ENCODE data around the gene FLAD1.

The FLAD1 gene

DNA sequence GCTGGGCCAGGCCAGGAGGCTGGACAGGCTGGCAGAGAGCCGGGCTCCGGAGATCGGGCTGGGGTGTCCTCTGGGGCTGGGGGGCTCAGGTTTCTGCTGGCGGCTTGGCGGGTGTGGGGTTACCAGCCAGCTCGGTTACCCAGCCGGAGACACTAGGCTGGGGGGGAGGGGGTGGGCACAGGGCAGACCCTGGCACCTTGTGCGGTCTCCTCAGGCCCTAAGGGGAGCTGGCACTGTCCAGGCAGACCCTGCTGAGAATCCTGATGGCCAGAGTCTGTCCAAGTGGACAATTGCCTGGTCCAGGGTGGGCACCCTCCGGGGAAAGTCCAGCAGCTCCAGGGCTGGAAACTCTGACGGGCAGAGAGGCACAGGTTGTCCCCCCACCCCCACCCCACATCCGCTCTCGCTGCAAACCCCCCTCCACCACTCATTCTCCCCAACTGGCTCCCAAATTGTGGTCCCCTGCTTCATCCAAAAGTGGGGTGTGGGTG lies 26.1 kb downstream of the FLAD1 start:
- Histone ChIP-seq H3K9ac (ENCODE audit: low read depth in 1 of 2, low read length in 2 of 2) (peak overlapping the region; percentile 74 to 85), H3K4me1 (ENCODE audit: control insufficient read depth in 1 of 2, insufficient read depth in 2 of 2, low read length in 2 of 2) (peaks cover 77 to 91% of the 10 kb centered on the region in 2 donors), H3K27me3 (ENCODE audit: control insufficient read depth in 1 of 2, insufficient read depth in 2 of 2, low read length in 2 of 2) (no peaks in the 10 kb centered on the region), H3K27ac (ENCODE audit: low read depth, low read length) (peak overlapping the region; percentile 98), H3K9me3 (ENCODE audit: control insufficient read depth in 1 of 2, low read length in 2 of 2) (no peaks in the 10 kb centered on the region), H3K4me3 (ENCODE audit: low read depth in 1 of 2, low read length in 2 of 2) (peak overlapping the region; percentile 66 to 70), H3K36me3 (ENCODE audit: control insufficient read depth in 1 of 2, insufficient read depth in 2 of 2, low read length in 2 of 2) (peaks cover 5 to 11% of the 10 kb centered on the region in 2 donors)

DNA sequence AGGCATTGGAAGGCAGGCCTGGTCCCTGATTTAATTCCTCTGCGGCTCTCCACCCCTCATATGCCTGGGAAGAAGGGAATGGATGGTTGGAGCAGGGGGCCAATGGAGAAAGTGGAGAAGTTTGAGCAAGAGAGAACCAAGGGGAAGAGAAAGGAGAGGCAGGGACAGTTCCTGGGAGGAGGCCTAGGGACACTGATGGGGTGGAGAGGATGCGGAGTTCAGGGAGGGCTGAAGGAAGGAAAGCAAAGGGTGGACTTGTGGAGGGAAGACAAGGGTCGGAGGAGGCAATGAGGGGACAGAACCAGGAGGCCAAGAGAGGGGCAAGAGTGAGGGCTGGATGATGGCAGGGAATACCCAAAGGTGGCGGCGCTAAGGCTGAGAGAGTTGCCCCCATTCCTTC lies 26.6 kb downstream of the FLAD1 start:
- peak overlapping the region; percentile 66 to 70 for H3K4me3 ChIP-seq (ENCODE audit: low read depth in 1 of 2, low read length in 2 of 2)
- H3K9me3 ChIP-seq (ENCODE audit: control insufficient read depth in 1 of 2, low read length in 2 of 2) = no peaks in the 10 kb centered on the region
- H3K36me3 ChIP-seq (ENCODE audit: control insufficient read depth in 1 of 2, insufficient read depth in 2 of 2, low read length in 2 of 2) = peaks cover 10 to 16% of the 10 kb centered on the region in 2 donors
- H3K9ac ChIP-seq (ENCODE audit: low read depth in 1 of 2, low read length in 2 of 2) = peak overlapping the region; percentile 64 to 85
- H3K27ac ChIP-seq (ENCODE audit: low read depth, low read length) = peak overlapping the region; percentile 98
- no peaks in the 10 kb centered on the region for H3K27me3 ChIP-seq (ENCODE audit: control insufficient read depth in 1 of 2, insufficient read depth in 2 of 2, low read length in 2 of 2)
- peaks cover 77 to 91% of the 10 kb centered on the region in 2 donors for H3K4me1 ChIP-seq (ENCODE audit: control insufficient read depth in 1 of 2, insufficient read depth in 2 of 2, low read length in 2 of 2)

GRCh38 chr1:155010211-155010918 lies 27.2 kb downstream of the FLAD1 start:
- H3K4me1 ChIP-seq (ENCODE audit: control insufficient read depth in 1 of 2, insufficient read depth in 2 of 2, low read length in 2 of 2) = peaks cover 78 to 90% of the 10 kb centered on the region in 2 donors
- peak overlapping the region; percentile 66 to 70 for H3K4me3 ChIP-seq (ENCODE audit: low read depth in 1 of 2, low read length in 2 of 2)
- peak overlapping the region; percentile 64 to 85 for H3K9ac ChIP-seq (ENCODE audit: low read depth in 1 of 2, low read length in 2 of 2)

GRCh38 chr1:155011004-155011416 lies 27.9 kb downstream of the FLAD1 start:
- Histone ChIP-seq H3K27ac (ENCODE audit: low read depth, low read length) (peak overlapping the region; percentile 76), H3K9me3 (ENCODE audit: control insufficient read depth in 1 of 2, low read length in 2 of 2) (no peaks in the 10 kb centered on the region), H3K36me3 (ENCODE audit: control insufficient read depth in 1 of 2, insufficient read depth in 2 of 2, low read length in 2 of 2) (peaks cover 22% of the 10 kb centered on the region in 2 donors), H3K4me3 (ENCODE audit: low read depth in 1 of 2, low read length in 2 of 2) (peak overlapping the region; percentile 36 to 70), H3K27me3 (ENCODE audit: control insufficient read depth in 1 of 2, insufficient read depth in 2 of 2, low read length in 2 of 2) (no peaks in the 10 kb centered on the region), H3K4me1 (ENCODE audit: control insufficient read depth in 1 of 2, insufficient read depth in 2 of 2, low read length in 2 of 2) (peaks cover 78 to 90% of the 10 kb centered on the region in 2 donors), H3K9ac (ENCODE audit: low read depth in 1 of 2, low read length in 2 of 2) (peak overlapping the region; percentile 52 to 85)

More at GRCh38 chr1:155010211-155010918, 27.2 kb downstream of the FLAD1 start:
- Histone ChIP-seq H3K27me3 (ENCODE audit: control insufficient read depth in 1 of 2, insufficient read depth in 2 of 2, low read length in 2 of 2) (no peaks in the 10 kb centered on the region), H3K9me3 (ENCODE audit: control insufficient read depth in 1 of 2, low read length in 2 of 2) (no peaks in the 10 kb centered on the region), H3K27ac (ENCODE audit: low read depth, low read length) (peak overlapping the region; percentile 98), H3K36me3 (ENCODE audit: control insufficient read depth in 1 of 2, insufficient read depth in 2 of 2, low read length in 2 of 2) (peaks cover 16 to 18% of the 10 kb centered on the region in 2 donors)

DNA sequence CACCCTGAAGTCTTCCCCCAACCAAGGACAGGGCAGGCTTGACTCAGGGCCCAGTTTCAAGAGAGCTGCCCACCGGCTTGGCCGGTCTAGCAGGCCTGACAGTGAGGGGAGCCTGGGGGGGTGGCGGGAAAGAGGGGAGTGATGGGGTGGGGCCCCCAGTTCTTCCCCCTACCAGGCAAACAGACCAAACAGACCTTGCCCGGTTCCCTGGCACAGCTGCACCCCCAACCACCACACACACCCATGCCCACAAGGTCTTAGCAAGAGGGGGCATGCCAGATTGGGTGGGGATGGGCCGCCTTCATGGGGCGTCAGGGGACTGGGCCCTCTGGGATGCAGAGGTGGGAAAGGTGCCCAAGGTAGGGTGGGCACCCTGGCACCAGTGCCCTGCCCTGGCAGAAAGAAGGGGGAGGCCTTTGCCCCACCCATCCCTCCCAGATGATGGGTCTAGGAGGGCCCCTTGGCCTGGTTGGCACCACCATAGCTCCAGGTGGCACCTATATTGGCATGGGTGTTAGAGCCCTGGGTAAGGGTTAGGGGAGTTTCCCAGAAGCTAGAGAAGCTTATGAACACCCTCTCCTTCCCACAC lies 28.4 kb downstream of the FLAD1 start:
- H3K27ac ChIP-seq (ENCODE audit: low read depth, low read length) = peak overlapping the region; percentile 76
- peaks cover 77 to 90% of the 10 kb centered on the region in 2 donors for H3K4me1 ChIP-seq (ENCODE audit: control insufficient read depth in 1 of 2, insufficient read depth in 2 of 2, low read length in 2 of 2)
- no peaks in the 10 kb centered on the region for H3K9me3 ChIP-seq (ENCODE audit: control insufficient read depth in 1 of 2, low read length in 2 of 2)
- peak overlapping the region; percentile 52 to 85 for H3K9ac ChIP-seq (ENCODE audit: low read depth in 1 of 2, low read length in 2 of 2)
- H3K36me3 ChIP-seq (ENCODE audit: control insufficient read depth in 1 of 2, insufficient read depth in 2 of 2, low read length in 2 of 2) = peaks cover 27 to 28% of the 10 kb centered on the region in 2 donors
- H3K4me3 ChIP-seq (ENCODE audit: low read depth in 1 of 2, low read length in 2 of 2) = peak overlapping the region; percentile 46 to 70
- H3K27me3 ChIP-seq (ENCODE audit: control insufficient read depth in 1 of 2, insufficient read depth in 2 of 2, low read length in 2 of 2) = no peaks in the 10 kb centered on the region

DNA sequence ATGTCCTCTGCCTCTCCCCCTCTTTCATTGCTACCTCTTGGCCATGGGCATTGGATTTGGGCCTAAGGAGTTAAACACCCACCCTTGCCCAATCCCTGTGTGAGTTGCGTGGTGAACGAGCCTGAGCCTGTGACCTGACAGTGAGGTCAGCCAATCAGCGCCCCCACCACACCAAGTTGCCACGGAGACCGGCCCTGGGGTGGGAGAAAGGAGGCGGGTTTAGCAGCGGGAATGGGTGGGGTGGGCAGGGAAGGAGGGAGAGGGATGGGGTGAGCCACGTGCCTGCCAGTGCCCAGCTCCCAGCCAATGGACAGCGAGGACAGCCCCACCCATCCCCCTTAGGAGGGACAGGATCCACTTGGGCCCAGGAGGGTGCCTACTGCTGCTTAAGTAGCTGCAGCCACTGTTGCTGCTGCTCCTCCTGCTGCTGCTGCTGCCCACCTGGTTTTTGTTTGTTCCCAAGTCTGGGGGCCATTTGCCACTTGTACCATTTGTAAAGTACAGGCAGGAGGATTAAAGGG lies 28.9 kb downstream of the FLAD1 start:
- Histone ChIP-seq H3K4me1 (ENCODE audit: control insufficient read depth in 1 of 2, insufficient read depth in 2 of 2, low read length in 2 of 2) (peaks cover 77 to 90% of the 10 kb centered on the region in 2 donors), H3K4me3 (ENCODE audit: low read depth in 1 of 2, low read length in 2 of 2) (peak overlapping the region; percentile 46 to 48), H3K27me3 (ENCODE audit: control insufficient read depth in 1 of 2, insufficient read depth in 2 of 2, low read length in 2 of 2) (no peaks in the 10 kb centered on the region), H3K36me3 (ENCODE audit: control insufficient read depth in 1 of 2, insufficient read depth in 2 of 2, low read length in 2 of 2) (peaks cover 29 to 32% of the 10 kb centered on the region in 2 donors), H3K27ac (ENCODE audit: low read depth, low read length) (peak overlapping the region; percentile 76), H3K9me3 (ENCODE audit: control insufficient read depth in 1 of 2, low read length in 2 of 2) (no peaks in the 10 kb centered on the region), H3K9ac (ENCODE audit: low read depth in 1 of 2, low read length in 2 of 2) (peak overlapping the region; percentile 52 to 85)

DNA sequence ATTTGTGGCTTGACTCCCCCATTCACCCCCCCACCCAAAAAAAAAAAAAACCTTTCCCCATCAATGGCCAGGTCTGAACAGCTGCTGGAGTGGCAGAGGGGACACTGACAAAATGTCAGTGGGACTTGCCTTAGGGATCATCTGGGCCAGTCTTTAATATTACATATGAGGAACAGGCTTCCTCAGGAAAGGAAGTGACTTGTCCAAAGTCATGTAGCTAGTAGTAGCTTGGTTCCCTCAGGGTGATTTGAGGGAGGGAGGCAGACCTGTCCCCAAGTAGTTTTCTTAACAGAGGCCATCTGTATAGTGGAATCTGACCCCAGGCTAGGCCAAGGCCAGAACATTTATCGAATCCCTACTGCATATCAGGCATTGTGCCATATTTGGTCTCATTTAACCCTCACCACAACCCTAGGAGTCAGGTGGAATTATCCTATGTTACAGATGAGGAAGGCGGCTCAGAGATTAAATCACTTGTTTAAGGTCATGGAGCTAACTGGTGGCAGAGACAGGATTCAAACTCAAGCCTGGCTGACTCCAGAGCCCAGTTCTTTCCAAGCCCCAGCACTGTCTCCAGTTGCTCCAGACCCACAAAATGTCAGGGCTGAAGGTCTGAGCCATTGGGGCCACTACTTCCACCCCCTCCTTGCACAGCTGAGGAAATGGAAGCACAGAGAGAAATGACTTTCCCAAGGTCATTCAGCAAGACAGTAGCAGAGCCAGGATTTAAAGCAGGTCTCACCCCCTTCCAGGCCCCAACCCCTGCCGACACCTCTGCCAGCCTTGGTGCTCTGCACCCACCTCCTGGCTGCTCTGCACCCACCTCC lies 29.8 kb downstream of the FLAD1 start:
- Histone ChIP-seq H3K9me3 (ENCODE audit: control insufficient read depth in 1 of 2, low read length in 2 of 2) (no peaks in the 10 kb centered on the region), H3K27me3 (ENCODE audit: control insufficient read depth in 1 of 2, insufficient read depth in 2 of 2, low read length in 2 of 2) (no peaks in the 10 kb centered on the region), H3K9ac (ENCODE audit: low read depth in 1 of 2, low read length in 2 of 2) (peak overlapping the region; percentile 34 to 60), H3K4me3 (ENCODE audit: low read depth in 1 of 2, low read length in 2 of 2) (peak overlapping the region; percentile 46 to 48), H3K36me3 (ENCODE audit: control insufficient read depth in 1 of 2, insufficient read depth in 2 of 2, low read length in 2 of 2) (peaks cover 29 to 32% of the 10 kb centered on the region in 2 donors), H3K4me1 (ENCODE audit: control insufficient read depth in 1 of 2, insufficient read depth in 2 of 2, low read length in 2 of 2) (peaks cover 77 to 88% of the 10 kb centered on the region in 2 donors), H3K27ac (ENCODE audit: low read depth, low read length) (peak overlapping the region; percentile 69)

DNA sequence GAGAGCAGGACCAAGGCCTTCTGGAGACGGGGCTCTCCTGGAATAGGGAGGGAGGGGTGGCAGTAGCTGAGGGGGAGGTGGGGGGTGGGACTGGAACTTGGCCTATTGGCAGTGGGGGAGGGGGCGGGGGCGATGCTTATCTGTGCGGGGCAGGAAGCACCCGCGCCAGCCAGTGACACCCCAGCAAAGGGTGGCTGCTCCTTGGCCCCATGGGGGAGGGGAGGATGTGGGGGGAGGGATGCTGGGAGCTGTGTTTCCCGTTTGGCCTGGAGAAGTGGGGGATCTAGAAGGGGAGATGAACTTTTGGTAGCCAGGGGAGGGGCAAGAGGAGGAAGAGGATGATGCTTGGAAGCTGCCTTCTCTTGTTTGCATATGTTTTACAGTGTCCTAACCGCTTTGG lies 30.5 kb downstream of the FLAD1 start:
- Histone ChIP-seq H3K36me3 (ENCODE audit: control insufficient read depth in 1 of 2, insufficient read depth in 2 of 2, low read length in 2 of 2) (peaks cover 32 to 35% of the 10 kb centered on the region in 2 donors), H3K9ac (ENCODE audit: low read depth in 1 of 2, low read length in 2 of 2) (peak overlapping the region in 1 of 2 donors; percentile 34), H3K4me1 (ENCODE audit: control insufficient read depth in 1 of 2, insufficient read depth in 2 of 2, low read length in 2 of 2) (peaks cover 83 to 87% of the 10 kb centered on the region in 2 donors), H3K4me3 (ENCODE audit: low read depth in 1 of 2, low read length in 2 of 2) (no peak overlapping the region), H3K27ac (ENCODE audit: low read depth, low read length) (peak overlapping the region; percentile 69), H3K27me3 (ENCODE audit: control insufficient read depth in 1 of 2, insufficient read depth in 2 of 2, low read length in 2 of 2) (no peaks in the 10 kb centered on the region), H3K9me3 (ENCODE audit: control insufficient read depth in 1 of 2, low read length in 2 of 2) (no peaks in the 10 kb centered on the region)

- Histone ChIP-seq H3K27ac (ENCODE audit: low read depth, low read length) (no peak overlapping the region), H3K9ac (ENCODE audit: low read depth in 1 of 2, low read length in 2 of 2) (peak overlapping the region; percentile 1 to 69), H3K4me1 (ENCODE audit: control insufficient read depth in 1 of 2, insufficient read depth in 2 of 2, low read length in 2 of 2) (peaks cover 76 to 83% of the 10 kb centered on the region in 2 donors), H3K9me3 (ENCODE audit: control insufficient read depth in 1 of 2, low read length in 2 of 2) (no peaks in the 10 kb centered on the region), H3K27me3 (ENCODE audit: control insufficient read depth in 1 of 2, insufficient read depth in 2 of 2, low read length in 2 of 2) (no peaks in the 10 kb centered on the region), H3K4me3 (ENCODE audit: low read depth in 1 of 2, low read length in 2 of 2) (no peak overlapping the region), H3K36me3 (ENCODE audit: control insufficient read depth in 1 of 2, insufficient read depth in 2 of 2, low read length in 2 of 2) (peaks cover 39 to 41% of the 10 kb centered on the region in 2 donors)
Observed at GRCh38 chr1:155014709-155015508, 31.8 kb downstream of the FLAD1 start.
